GM12878 (cell line): ENCODE results near the gene TNRC6B. TPM values are rescaled to one million over a fixed set of nuclear protein-coding genes. Genes with fewer than 3 reads are reported as not detected.

Experiments used
- ATAC-seq: fragments of 200-7000 bp; cut with Tn5 transposase; 3 replicates; pipeline ENCODE4 v1.9.1; 2020; ENCODE audit warnings: mild to moderate bottlenecking, moderate library complexity
- BruUV-seq: library from RNA; stranded (reverse); fragments of 400-500 nt; replicated peaks from 2 replicates; lab custom pipeline; 2021; lab: Mats Ljungman, UMichigan
- CTCF ChIA-PET: fragments of 300-600 bp; sonication (Branson Sonifier 250); formaldehyde crosslinking; extraction: SDS; loops from one replicate; lab custom pipeline; 2021; ENCODE audit warnings: inconsistent platforms; lab: Yijun Ruan, JAX
- POLR2A ChIA-PET: fragments of 350-600 bp; formaldehyde crosslinking; extraction: SDS; loops from one replicate; lab custom pipeline; 2021; ENCODE audit warnings: inconsistent platforms; lab: Charles Lee
- RAD21 ChIA-PET: fragments of 300-600 bp; sonication (Branson Sonifier 250); formaldehyde crosslinking; loops from one replicate; lab custom pipeline; 2023; ENCODE audit warnings: antibody characterized with exemption; ENCODE audit not compliant: unreplicated experiment; lab: Charles Lee
- SMC1A ChIA-PET: fragments of 300-600 bp; sonication (Branson Sonifier 250); formaldehyde crosslinking; loops from one replicate; lab custom pipeline; 2023; ENCODE audit not compliant: unreplicated experiment, uncharacterized antibody; lab: Charles Lee
- DNase-seq: peaks from one replicate; pipeline ENCODE4 v3.0.0-alpha.2; 2011; ENCODE audit warnings: low read depth, low spot score
- FAIRE-seq: peaks from 3 replicates; lab custom pipeline; 2011; peaks lifted over from hg19 to GRCh38; lab: Jason Lieb, UNC
- H2AFZ ChIP-seq: 2 replicates; pipeline ENCODE4 v1.6.0; 2011; ENCODE audit warnings: low read depth, low read length, control low read depth; ENCODE audit not compliant: control insufficient read depth
- H3K27ac ChIP-seq: 2 replicates; pipeline ENCODE4 v1.5.1; 2011; ENCODE audit warnings: control low read depth; ENCODE audit not compliant: control insufficient read depth, insufficient read depth
- H3K27me3 ChIP-seq, 2 experiments: replicated peaks in 1 of 2; 2 replicates each; pipeline versions ENCODE4 v1.6.0 to v1.6.1; 2011; ENCODE audit warnings: low read length in 1 of 2; ENCODE audit not compliant: control insufficient read depth in 2 of 2, insufficient read depth in 2 of 2
- H3K36me3 ChIP-seq, 2 experiments: 2 replicates each; pipeline ENCODE4 v1.5.1; 2011; ENCODE audit warnings: low read length in 1 of 2; ENCODE audit not compliant: control insufficient read depth in 2 of 2, insufficient read depth in 2 of 2
- H3K4me1 ChIP-seq: 2 replicates; pipeline ENCODE4 v1.6.1; 2011; ENCODE audit warnings: mild to moderate bottlenecking, low read length, moderate library complexity, mixed read lengths; ENCODE audit not compliant: control insufficient read depth, insufficient read depth
- H3K4me2 ChIP-seq: 2 replicates; pipeline ENCODE4 v1.6.0; 2011; ENCODE audit warnings: control low read depth; ENCODE audit not compliant: control insufficient read depth, insufficient read depth
- H3K4me3 ChIP-seq: fragments of 200-600 bp; sonication (generic); 2 replicates; pipeline ENCODE4 v1.5.1; 2016
- H3K79me2 ChIP-seq: 2 replicates; pipeline ENCODE4 v1.6.0; 2011; ENCODE audit warnings: low read length; ENCODE audit not compliant: control insufficient read depth, insufficient read depth
- H3K9ac ChIP-seq: 2 replicates; pipeline ENCODE4 v1.8.0; 2011; ENCODE audit warnings: low read length, control low read depth, mixed read lengths; ENCODE audit not compliant: control insufficient read depth, insufficient read depth
- H3K9me3 ChIP-seq: replicated peaks from 3 replicates; pipeline ENCODE4 v1.5.1; 2011; ENCODE audit warnings: mild to moderate bottlenecking, low read length; ENCODE audit not compliant: control insufficient read depth, insufficient read depth
- H4K20me1 ChIP-seq: 2 replicates; pipeline ENCODE4 v1.6.0; 2011; ENCODE audit not compliant: control insufficient read depth, insufficient read depth
- BACH1 ChIP-seq: fragments of 450-650 bp; IDR thresholded peaks from 2 replicates; pipeline ENCODE4 v1.6.1; 2017; ENCODE audit warnings: mild to moderate bottlenecking, borderline replicate concordance
- BHLHE40 ChIP-seq, 2 experiments: fragments of 450-650 bp in 1 of 2; IDR thresholded peaks; 2 replicates each; pipeline ENCODE4 v1.6.1; 2011 to 2017; ENCODE audit warnings: low read depth in 2 of 2, borderline replicate concordance in 1 of 2, improper control_type of control experiment in 1 of 2, low read length in 1 of 2, mild to moderate bottlenecking in 1 of 2
- BMI1 ChIP-seq: fragments of 450-650 bp; IDR thresholded peaks from 2 replicates; pipeline ENCODE4 v1.6.1; 2016; ENCODE audit warnings: mild to moderate bottlenecking, moderate library complexity, borderline replicate concordance
- FOXK2 ChIP-seq: fragments of 450-650 bp; IDR thresholded peaks from 2 replicates; pipeline ENCODE4 v1.6.1; 2017; ENCODE audit warnings: mild to moderate bottlenecking, moderate library complexity
- IRF4 ChIP-seq: IDR thresholded peaks from 2 replicates; pipeline ENCODE4 v1.6.1; 2011; ENCODE audit warnings: low read depth, low read length
- NBN ChIP-seq: fragments of 450-650 bp; IDR thresholded peaks from 2 replicates; pipeline ENCODE4 v1.6.1; 2016
- NFXL1 ChIP-seq: fragments of 450-650 bp; IDR thresholded peaks from 2 replicates; pipeline ENCODE4 v1.6.1; 2017; ENCODE audit warnings: antibody characterized with exemption, mild to moderate bottlenecking, borderline replicate concordance
- NR2F1 ChIP-seq: fragments of 450-650 bp; conservative IDR thresholded peaks from 2 replicates; pipeline ENCODE4 v1.6.1; 2017; ENCODE audit warnings: mild to moderate bottlenecking
- RAD51 ChIP-seq: fragments of 450-650 bp; IDR thresholded peaks from 2 replicates; pipeline ENCODE4 v1.6.1; 2016; ENCODE audit warnings: moderate library complexity, mild to moderate bottlenecking, inconsistent platforms
- SIN3A ChIP-seq: IDR thresholded peaks from 2 replicates; pipeline ENCODE4 v1.6.1; 2012; ENCODE audit warnings: low read depth, low read length, improper control_type of control experiment
- SMAD5 ChIP-seq: IDR thresholded peaks from 2 replicates; pipeline ENCODE4 v1.6.1; 2016; ENCODE audit warnings: antibody characterized with exemption, low read depth
- SREBF1 ChIP-seq: IDR thresholded peaks from 2 replicates; pipeline ENCODE4 v1.6.1; 2012; ENCODE audit warnings: mild to moderate bottlenecking, low read length
- TCF3 ChIP-seq: IDR thresholded peaks from 2 replicates; pipeline ENCODE4 v1.6.1; 2012; ENCODE audit warnings: low read depth, mild to moderate bottlenecking, low read length, borderline replicate concordance; ENCODE audit not compliant: insufficient read depth
- WGBS: methylation state at CpG from one replicate; pipeline ENCODE4 v1.1.6; 2016; ENCODE audit warnings: low lambda C conversion rate; ENCODE audit not compliant: insufficient replicate concordance, insufficient coverage; ENCODE audit errors: missing lambda C conversion rate; 5-methylcytosine and 5-hydroxymethylcytosine counted together
- in situ Hi-C: fragments of 300-500 bp; cut with MboI; formaldehyde crosslinking; loops from 9 replicates; pipeline ENCODE4 v1.14.3; 2018; ENCODE audit warnings: mixed read lengths
- intact Hi-C: fragments of 100-400 bp; cut with micrococcal nuclease; formaldehyde crosslinking; loops from one replicate; pipeline ENCODE4 v1.14.2; 2022; ENCODE audit not compliant: unreplicated experiment
- polyA plus RNA-seq, 11 experiments: library from polyadenylated mRNA; depleted of rRNA in 4 of 11; unstranded in 6 of 11; stranded (reverse) in 5 of 11; fragments of >200 nt; fragmentation: Nextera tagmentation in 4 of 11; fragmentation: Illumina TruSeq in 1 of 11; extraction: Ambion mirVana in 4 of 11; extraction: Trizol in 1 of 11; gene quantifications; 1 replicate in 1 of 11; 2 replicates in 10 of 11; pipeline versions ENCODE4 v1.2.1 to v1.2.3, GENCODE V29; 2011 to 2016; ENCODE audit warnings: inconsistent platforms in 2 of 11, missing spikeins in 2 of 11, low read depth in 1 of 11
- total RNA-seq, 4 experiments: library from RNA; depleted of rRNA in 3 of 4; stranded (reverse); fragments of >200 nt in 3 of 4; fragmentation: Illumina TruSeq in 1 of 4; extraction: Trizol in 1 of 4; gene quantifications; 2 replicates each; pipeline versions ENCODE4 v1.2.1 to v1.2.3, GENCODE V29; 2013 to 2021
- TF ChIP-seq, protein P1 (sequence below): fragments of 450-650 bp; formaldehyde crosslinking; IDR thresholded peaks from 2 replicates; pipeline ENCODE4 v1.4.0; 2022; ENCODE audit warnings: mild to moderate bottlenecking, moderate library complexity
- TF ChIP-seq, protein P2 (sequence below): IDR thresholded peaks from 2 replicates; pipeline ENCODE4 v1.6.1; 2012; ENCODE audit warnings: low read length, inconsistent platforms
- TF ChIP-seq, protein P3 (sequence below): IDR thresholded peaks from 2 replicates; pipeline ENCODE4 v1.6.1; 2011; ENCODE audit warnings: mild to moderate bottlenecking, low read depth, low read length, moderate library complexity; ENCODE audit not compliant: insufficient replicate concordance
- TF ChIP-seq, protein P4 (sequence below): IDR thresholded peaks from 2 replicates; pipeline ENCODE4 v1.6.1; 2011; ENCODE audit warnings: borderline replicate concordance, low read depth, mild to moderate bottlenecking, moderate library complexity, low read length; ENCODE audit not compliant: insufficient read depth, poor library complexity, severe bottlenecking

TNRC6B gene
- total and polyA plus RNA-seq, 10 of the 15 experiments (the other 5 are each of a cell fraction or from before 2014, with no cell fraction given): 3.6 to 32.8 (median 16.4) TPM

DNA sequence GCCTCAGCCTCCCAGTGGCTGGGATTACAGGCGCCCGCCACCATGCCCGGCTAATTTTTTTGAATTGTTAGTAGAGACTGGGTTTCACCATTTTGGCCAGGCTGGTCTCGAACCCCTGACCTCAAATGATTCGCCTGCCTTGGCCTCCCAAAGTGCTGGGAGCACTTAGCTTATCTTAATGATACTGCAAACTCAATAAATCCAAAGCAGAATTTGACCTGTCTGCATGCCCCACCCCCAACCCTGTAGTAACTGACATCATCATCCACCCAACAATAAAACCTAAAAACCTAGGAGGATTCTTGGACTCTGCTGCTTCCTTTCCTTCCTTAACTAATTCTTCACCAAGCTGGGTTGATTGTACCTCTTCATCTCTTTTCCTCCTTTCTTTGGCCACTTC lies 162.3 kb downstream of the TNRC6B start:
- no peak overlapping the region for H3K27ac ChIP-seq
- no peak overlapping the region for H3K9ac ChIP-seq
- intact Hi-C loops (loop anchor here (10.0 kb wide), 1 partner anchor 155 kb away; no protein-coding TSS in a partner anchor), in situ Hi-C loops (no loop called here)
- CTCF ChIA-PET: interaction anchor here (1.9 to 2.7 kb wide), 2 partner anchors 8 to 64 kb away, joined by 5 to 17 read pairs; no protein-coding TSS in a partner anchor
- SMC1A ChIA-PET: interaction anchor here (0.9 to 2.1 kb wide), 3 partner anchors 8 to 315 kb away, joined by 3 to 10 read pairs (median 4); no protein-coding TSS in a partner anchor
- no peaks in the 10 kb centered on the region for H3K79me2 ChIP-seq
- H2AFZ ChIP-seq: no peak overlapping the region
- ATAC-seq: no peak
- H3K36me3 ChIP-seq: no peaks in the 10 kb centered on the region
- peaks cover 20% of the 10 kb centered on the region for H3K4me1 ChIP-seq
- H3K27me3 ChIP-seq: no peaks in the 10 kb centered on the region
- TF ChIP-seq TCF3 (no peak), BHLHE40 (IDR thresholded peaks at IDR 0.05; ENCODE audit: borderline replicate concordance in 1 of 2, low read depth in 2 of 2, low read length in 1 of 2) (no peak), SREBF1 (no peak), NR2F1 (no peak), BACH1 (no peak), IRF4 (no peak), FOXK2 (no peak), SIN3A (no peak), NBN (no peak), SMAD5 (no peak), BMI1 (no peak), RAD51 (no peak), NFXL1 (no peak)
- TF ChIP-seq, protein P1, sequence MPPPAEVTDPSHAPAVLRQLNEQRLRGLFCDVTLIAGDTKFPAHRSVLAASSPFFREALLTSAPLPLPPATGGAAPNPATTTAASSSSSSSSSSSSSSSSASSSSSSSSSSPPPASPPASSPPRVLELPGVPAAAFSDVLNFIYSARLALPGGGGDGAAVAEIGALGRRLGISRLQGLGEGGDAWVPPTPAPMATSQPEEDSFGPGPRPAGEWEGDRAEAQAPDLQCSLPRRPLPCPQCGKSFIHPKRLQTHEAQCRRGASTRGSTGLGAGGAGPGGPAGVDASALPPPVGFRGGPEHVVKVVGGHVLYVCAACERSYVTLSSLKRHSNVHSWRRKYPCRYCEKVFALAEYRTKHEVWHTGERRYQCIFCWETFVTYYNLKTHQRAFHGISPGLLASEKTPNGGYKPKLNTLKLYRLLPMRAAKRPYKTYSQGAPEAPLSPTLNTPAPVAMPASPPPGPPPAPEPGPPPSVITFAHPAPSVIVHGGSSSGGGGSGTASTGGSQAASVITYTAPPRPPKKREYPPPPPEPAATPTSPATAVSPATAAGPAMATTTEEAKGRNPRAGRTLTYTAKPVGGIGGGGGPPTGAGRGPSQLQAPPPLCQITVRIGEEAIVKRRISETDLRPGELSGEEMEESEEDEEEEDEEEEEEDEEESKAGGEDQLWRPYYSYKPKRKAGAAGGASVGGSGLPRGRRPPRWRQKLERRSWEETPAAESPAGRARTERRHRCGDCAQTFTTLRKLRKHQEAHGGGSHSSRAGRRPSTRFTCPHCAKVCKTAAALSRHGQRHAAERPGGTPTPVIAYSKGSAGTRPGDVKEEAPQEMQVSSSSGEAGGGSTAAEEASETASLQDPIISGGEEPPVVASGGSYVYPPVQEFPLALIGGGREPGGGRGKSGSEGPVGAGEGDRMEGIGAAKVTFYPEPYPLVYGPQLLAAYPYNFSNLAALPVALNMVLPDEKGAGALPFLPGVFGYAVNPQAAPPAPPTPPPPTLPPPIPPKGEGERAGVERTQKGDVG (CRISPR knock-in tag): no peak
- TF ChIP-seq, protein P2, sequence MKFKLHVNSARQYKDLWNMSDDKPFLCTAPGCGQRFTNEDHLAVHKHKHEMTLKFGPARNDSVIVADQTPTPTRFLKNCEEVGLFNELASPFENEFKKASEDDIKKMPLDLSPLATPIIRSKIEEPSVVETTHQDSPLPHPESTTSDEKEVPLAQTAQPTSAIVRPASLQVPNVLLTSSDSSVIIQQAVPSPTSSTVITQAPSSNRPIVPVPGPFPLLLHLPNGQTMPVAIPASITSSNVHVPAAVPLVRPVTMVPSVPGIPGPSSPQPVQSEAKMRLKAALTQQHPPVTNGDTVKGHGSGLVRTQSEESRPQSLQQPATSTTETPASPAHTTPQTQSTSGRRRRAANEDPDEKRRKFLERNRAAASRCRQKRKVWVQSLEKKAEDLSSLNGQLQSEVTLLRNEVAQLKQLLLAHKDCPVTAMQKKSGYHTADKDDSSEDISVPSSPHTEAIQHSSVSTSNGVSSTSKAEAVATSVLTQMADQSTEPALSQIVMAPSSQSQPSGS: no peak
- TF ChIP-seq, protein P3, sequence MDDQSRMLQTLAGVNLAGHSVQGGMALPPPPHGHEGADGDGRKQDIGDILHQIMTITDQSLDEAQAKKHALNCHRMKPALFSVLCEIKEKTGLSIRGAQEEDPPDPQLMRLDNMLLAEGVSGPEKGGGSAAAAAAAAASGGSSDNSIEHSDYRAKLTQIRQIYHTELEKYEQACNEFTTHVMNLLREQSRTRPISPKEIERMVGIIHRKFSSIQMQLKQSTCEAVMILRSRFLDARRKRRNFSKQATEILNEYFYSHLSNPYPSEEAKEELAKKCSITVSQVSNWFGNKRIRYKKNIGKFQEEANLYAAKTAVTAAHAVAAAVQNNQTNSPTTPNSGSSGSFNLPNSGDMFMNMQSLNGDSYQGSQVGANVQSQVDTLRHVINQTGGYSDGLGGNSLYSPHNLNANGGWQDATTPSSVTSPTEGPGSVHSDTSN: no peak
- TF ChIP-seq, protein P4, sequence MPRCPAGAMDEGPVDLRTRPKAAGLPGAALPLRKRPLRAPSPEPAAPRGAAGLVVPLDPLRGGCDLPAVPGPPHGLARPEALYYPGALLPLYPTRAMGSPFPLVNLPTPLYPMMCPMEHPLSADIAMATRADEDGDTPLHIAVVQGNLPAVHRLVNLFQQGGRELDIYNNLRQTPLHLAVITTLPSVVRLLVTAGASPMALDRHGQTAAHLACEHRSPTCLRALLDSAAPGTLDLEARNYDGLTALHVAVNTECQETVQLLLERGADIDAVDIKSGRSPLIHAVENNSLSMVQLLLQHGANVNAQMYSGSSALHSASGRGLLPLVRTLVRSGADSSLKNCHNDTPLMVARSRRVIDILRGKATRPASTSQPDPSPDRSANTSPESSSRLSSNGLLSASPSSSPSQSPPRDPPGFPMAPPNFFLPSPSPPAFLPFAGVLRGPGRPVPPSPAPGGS: no peak
- H3K4me2 ChIP-seq: no peak overlapping the region
- H3K9me3 ChIP-seq: no peaks in the 10 kb centered on the region
- no peaks in the 10 kb centered on the region for H4K20me1 ChIP-seq
- no peak overlapping the region for H3K4me3 ChIP-seq
- RAD21 ChIA-PET: no interaction called here
- no peak for FAIRE-seq
- DNase-seq: no peak
- POLR2A ChIA-PET: no interaction called here
- BruUV-seq: no TSS peak
- 84% methylated on average over 4 of the region's 5 CpGs for WGBS
